GM12878 (cell line): Measurements from ENCODE around the gene SULT2B1. TPM values are rescaled to one million over a fixed set of nuclear protein-coding genes. Genes with fewer than 3 reads are reported as not detected.

Source experiments
- BHLHE40 ChIP-seq, 2 experiments: fragments of 450-650 bp in 1 of 2; IDR thresholded peaks; 2 replicates each; pipeline ENCODE4 v1.6.1; 2011 to 2017; ENCODE audit warnings: low read depth in 2 of 2, borderline replicate concordance in 1 of 2, improper control_type of control experiment in 1 of 2, low read length in 1 of 2, mild to moderate bottlenecking in 1 of 2
- CTCF ChIP-seq, 3 experiments: IDR thresholded peaks in 2 of 3; conservative IDR thresholded peaks in 1 of 3; 2 replicates each; pipeline ENCODE4 v1.5.1; 2011; ENCODE audit warnings: low read depth in 3 of 3, low read length in 3 of 3, mild to moderate bottlenecking in 3 of 3, control low read depth in 2 of 3, moderate library complexity in 2 of 3, inconsistent platforms in 1 of 3, mixed read lengths in 1 of 3; ENCODE audit not compliant: control insufficient read depth in 2 of 3, insufficient read depth in 1 of 3; ENCODE audit errors: extremely low read depth in 1 of 3
- DPF2 ChIP-seq: fragments of 450-650 bp; IDR thresholded peaks from 2 replicates; pipeline ENCODE4 v1.6.1; 2017; ENCODE audit warnings: mild to moderate bottlenecking
- E4F1 ChIP-seq: fragments of 450-650 bp; IDR thresholded peaks from 2 replicates; pipeline ENCODE4 v1.6.1; 2018; ENCODE audit warnings: borderline replicate concordance, mild to moderate bottlenecking; ENCODE audit not compliant: partially characterized antibody
- EGR1 ChIP-seq, 2 experiments: IDR thresholded peaks; 1 replicate in 1 of 2; 2 replicates in 1 of 2; pipeline ENCODE4 v1.6.1; 2011 to 2012; ENCODE audit warnings: low read depth in 2 of 2, low read length in 2 of 2, borderline replicate concordance in 1 of 2, mild to moderate bottlenecking in 1 of 2, moderate library complexity in 1 of 2
- EP300 ChIP-seq, 2 experiments: fragments of 150-350 bp in 1 of 2; IDR thresholded peaks; 2 replicates each; pipeline ENCODE4 v1.6.1; 2011 to 2012; ENCODE audit warnings: low read depth in 2 of 2, low read length in 2 of 2, borderline replicate concordance in 1 of 2, improper control_type of control experiment in 1 of 2, inconsistent platforms in 1 of 2; ENCODE audit not compliant: control insufficient read depth in 1 of 2
- ESRRA ChIP-seq: IDR thresholded peaks from 2 replicates; pipeline ENCODE4 v1.6.1; 2012; ENCODE audit warnings: mild to moderate bottlenecking, low read length, improper control_type of control experiment
- GATAD2B ChIP-seq: fragments of 450-650 bp; conservative IDR thresholded peaks from 2 replicates; pipeline ENCODE4 v1.6.1; 2017; ENCODE audit warnings: low read depth, mild to moderate bottlenecking, moderate library complexity
- HDGF ChIP-seq: fragments of 450-650 bp; IDR thresholded peaks from 2 replicates; pipeline ENCODE4 v1.6.1; 2016; ENCODE audit warnings: antibody characterized with exemption
- IKZF1 ChIP-seq: fragments of 450-650 bp; conservative IDR thresholded peaks from 2 replicates; pipeline ENCODE4 v1.6.1; 2017; ENCODE audit warnings: antibody characterized with exemption, mild to moderate bottlenecking
- KLF5 ChIP-seq: fragments of 450-650 bp; IDR thresholded peaks from 2 replicates; pipeline ENCODE4 v1.6.1; 2014; ENCODE audit warnings: mild to moderate bottlenecking; ENCODE audit not compliant: partially characterized antibody
- MEF2B ChIP-seq: fragments of 450-650 bp; IDR thresholded peaks from 2 replicates; pipeline ENCODE4 v1.6.1; 2018; ENCODE audit warnings: mild to moderate bottlenecking, moderate library complexity; ENCODE audit not compliant: partially characterized antibody, poor library complexity, severe bottlenecking
- MXI1 ChIP-seq: fragments of 150-350 bp; IDR thresholded peaks from 2 replicates; pipeline ENCODE4 v1.6.1; 2011; ENCODE audit warnings: low read depth, mild to moderate bottlenecking, inconsistent platforms, low read length, improper control_type of control experiment
- NFXL1 ChIP-seq: fragments of 450-650 bp; IDR thresholded peaks from 2 replicates; pipeline ENCODE4 v1.6.1; 2017; ENCODE audit warnings: antibody characterized with exemption, mild to moderate bottlenecking, borderline replicate concordance
- NR2F1 ChIP-seq: fragments of 450-650 bp; conservative IDR thresholded peaks from 2 replicates; pipeline ENCODE4 v1.6.1; 2017; ENCODE audit warnings: mild to moderate bottlenecking
- RAD21 ChIP-seq: IDR thresholded peaks from 2 replicates; pipeline ENCODE4 v1.6.1; 2011; ENCODE audit warnings: mild to moderate bottlenecking, low read depth, low read length, moderate library complexity; ENCODE audit not compliant: insufficient read depth
- RB1 ChIP-seq: fragments of 450-650 bp; formaldehyde crosslinking; IDR thresholded peaks from 2 replicates; pipeline ENCODE4 v1.6.1; 2017; ENCODE audit warnings: mild to moderate bottlenecking, borderline replicate concordance
- SKIL ChIP-seq: fragments of 450-650 bp; IDR thresholded peaks from 2 replicates; pipeline ENCODE4 v1.6.1; 2017; ENCODE audit warnings: mild to moderate bottlenecking, low read depth, inconsistent platforms; ENCODE audit not compliant: poor library complexity, severe bottlenecking
- SREBF2 ChIP-seq: IDR thresholded peaks from 2 replicates; pipeline ENCODE4 v1.6.1; 2012; ENCODE audit warnings: mild to moderate bottlenecking, low read length
- SRF ChIP-seq, 2 experiments: IDR thresholded peaks; 2 replicates each; pipeline ENCODE4 v1.6.1; 2011; ENCODE audit warnings: low read depth in 2 of 2, low read length in 2 of 2, mild to moderate bottlenecking in 1 of 2, moderate library complexity in 1 of 2
- TCF7 ChIP-seq: IDR thresholded peaks from 2 replicates; pipeline ENCODE4 v1.6.1; 2014; ENCODE audit warnings: antibody characterized with exemption, borderline replicate concordance
- ZZZ3 ChIP-seq: IDR thresholded peaks from 2 replicates; pipeline ENCODE4 v1.6.1; 2011; ENCODE audit warnings: low read depth; ENCODE audit not compliant: control insufficient read depth, insufficient read length
- polyA plus RNA-seq, 11 experiments: library from polyadenylated mRNA; depleted of rRNA in 4 of 11; unstranded in 6 of 11; stranded (reverse) in 5 of 11; fragments of >200 nt; fragmentation: Nextera tagmentation in 4 of 11; fragmentation: Illumina TruSeq in 1 of 11; extraction: Ambion mirVana in 4 of 11; extraction: Trizol in 1 of 11; gene quantifications; 1 replicate in 1 of 11; 2 replicates in 10 of 11; pipeline versions ENCODE4 v1.2.1 to v1.2.3, GENCODE V29; 2011 to 2016; ENCODE audit warnings: inconsistent platforms in 2 of 11, missing spikeins in 2 of 11, low read depth in 1 of 11
- total RNA-seq, 4 experiments: library from RNA; depleted of rRNA in 3 of 4; stranded (reverse); fragments of >200 nt in 3 of 4; fragmentation: Illumina TruSeq in 1 of 4; extraction: Trizol in 1 of 4; gene quantifications; 2 replicates each; pipeline versions ENCODE4 v1.2.1 to v1.2.3, GENCODE V29; 2013 to 2021

Gene SULT2B1
- total and polyA plus RNA-seq, 10 of the 15 experiments (the other 5 are each of a cell fraction or from before 2014, with no cell fraction given) = 0.11 to 0.14 TPM; not detected in 8

- peak; percentile 24; the same call in 1 of the 2 replicates for TF ChIP-seq NFXL1
- peak; percentile 70 for TF ChIP-seq E4F1
- no peak for TF ChIP-seq ZZZ3
- TF ChIP-seq KLF5 = no peak
- peak; percentile 79 to 98 (median 96); a peak in 5 of 6 replicates for TF ChIP-seq CTCF (IDR thresholded peaks at IDR 0.05 in 2 of 3, conservative IDR thresholded peaks at IDR 0.05 in 1 of 3; ENCODE audit: control insufficient read depth in 2 of 3, extremely low read depth in 1 of 3, insufficient read depth in 1 of 3, low read depth in 3 of 3, low read length in 3 of 3)
- peak; percentile 30; the same call in 1 of the 2 replicates for TF ChIP-seq MXI1
- TF ChIP-seq SRF (IDR thresholded peaks at IDR 0.05; ENCODE audit: low read depth in 2 of 2, low read length in 2 of 2) = 0 out of 4 replicates have a peak, but pooled peaks of 1 of the 2 experiments have one; percentile 48
- TF ChIP-seq HDGF = peak; percentile 89
- TF ChIP-seq TCF7 = no peak
- TF ChIP-seq BHLHE40 (IDR thresholded peaks at IDR 0.05; ENCODE audit: borderline replicate concordance in 1 of 2, low read depth in 2 of 2, low read length in 1 of 2) = peak in 1 of 2 experiments; percentile 54; a peak in 2 of 4 replicates
- peak; percentile 33; the same call in 1 of the 2 replicates for TF ChIP-seq NR2F1
- peak; percentile 97 for TF ChIP-seq RAD21
- no peak for TF ChIP-seq SKIL
- peak; percentile 46 for TF ChIP-seq MEF2B
- peak; percentile 59 for TF ChIP-seq DPF2
- peak in 1 of 2 experiments; percentile 54; a peak in 1 of 3 replicates for TF ChIP-seq EGR1 (IDR thresholded peaks at IDR 0.05; ENCODE audit: borderline replicate concordance in 1 of 2, low read depth in 2 of 2, low read length in 2 of 2)
- no peak for TF ChIP-seq EP300 (IDR thresholded peaks at IDR 0.05; ENCODE audit: borderline replicate concordance in 1 of 2, control insufficient read depth in 1 of 2, low read depth in 2 of 2, low read length in 2 of 2)
- TF ChIP-seq GATAD2B = no peak; the same call in none of the 2 replicates
- TF ChIP-seq IKZF1 = peak; percentile 70
- no peak for TF ChIP-seq SREBF2
- TF ChIP-seq ESRRA = no peak
- TF ChIP-seq RB1 = peak; percentile 76; the same call in 1 of the 2 replicates
Measured at GRCh38 chr19:48646001-48646721, 94.2 kb downstream of the SULT2B1 start, which contains the start of gene CA11 (continued).
